DMS153 (cell line): Measurements from ENCODE around the gene KTN1.

Experiments used
- DNase-seq: peaks from one replicate; lab custom pipeline; 2025; lab: John Stamatoyannopoulos, UW

Gene KTN1, protein sequence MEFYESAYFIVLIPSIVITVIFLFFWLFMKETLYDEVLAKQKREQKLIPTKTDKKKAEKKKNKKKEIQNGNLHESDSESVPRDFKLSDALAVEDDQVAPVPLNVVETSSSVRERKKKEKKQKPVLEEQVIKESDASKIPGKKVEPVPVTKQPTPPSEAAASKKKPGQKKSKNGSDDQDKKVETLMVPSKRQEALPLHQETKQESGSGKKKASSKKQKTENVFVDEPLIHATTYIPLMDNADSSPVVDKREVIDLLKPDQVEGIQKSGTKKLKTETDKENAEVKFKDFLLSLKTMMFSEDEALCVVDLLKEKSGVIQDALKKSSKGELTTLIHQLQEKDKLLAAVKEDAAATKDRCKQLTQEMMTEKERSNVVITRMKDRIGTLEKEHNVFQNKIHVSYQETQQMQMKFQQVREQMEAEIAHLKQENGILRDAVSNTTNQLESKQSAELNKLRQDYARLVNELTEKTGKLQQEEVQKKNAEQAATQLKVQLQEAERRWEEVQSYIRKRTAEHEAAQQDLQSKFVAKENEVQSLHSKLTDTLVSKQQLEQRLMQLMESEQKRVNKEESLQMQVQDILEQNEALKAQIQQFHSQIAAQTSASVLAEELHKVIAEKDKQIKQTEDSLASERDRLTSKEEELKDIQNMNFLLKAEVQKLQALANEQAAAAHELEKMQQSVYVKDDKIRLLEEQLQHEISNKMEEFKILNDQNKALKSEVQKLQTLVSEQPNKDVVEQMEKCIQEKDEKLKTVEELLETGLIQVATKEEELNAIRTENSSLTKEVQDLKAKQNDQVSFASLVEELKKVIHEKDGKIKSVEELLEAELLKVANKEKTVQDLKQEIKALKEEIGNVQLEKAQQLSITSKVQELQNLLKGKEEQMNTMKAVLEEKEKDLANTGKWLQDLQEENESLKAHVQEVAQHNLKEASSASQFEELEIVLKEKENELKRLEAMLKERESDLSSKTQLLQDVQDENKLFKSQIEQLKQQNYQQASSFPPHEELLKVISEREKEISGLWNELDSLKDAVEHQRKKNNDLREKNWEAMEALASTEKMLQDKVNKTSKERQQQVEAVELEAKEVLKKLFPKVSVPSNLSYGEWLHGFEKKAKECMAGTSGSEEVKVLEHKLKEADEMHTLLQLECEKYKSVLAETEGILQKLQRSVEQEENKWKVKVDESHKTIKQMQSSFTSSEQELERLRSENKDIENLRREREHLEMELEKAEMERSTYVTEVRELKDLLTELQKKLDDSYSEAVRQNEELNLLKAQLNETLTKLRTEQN (N-terminal part only)

DNA sequence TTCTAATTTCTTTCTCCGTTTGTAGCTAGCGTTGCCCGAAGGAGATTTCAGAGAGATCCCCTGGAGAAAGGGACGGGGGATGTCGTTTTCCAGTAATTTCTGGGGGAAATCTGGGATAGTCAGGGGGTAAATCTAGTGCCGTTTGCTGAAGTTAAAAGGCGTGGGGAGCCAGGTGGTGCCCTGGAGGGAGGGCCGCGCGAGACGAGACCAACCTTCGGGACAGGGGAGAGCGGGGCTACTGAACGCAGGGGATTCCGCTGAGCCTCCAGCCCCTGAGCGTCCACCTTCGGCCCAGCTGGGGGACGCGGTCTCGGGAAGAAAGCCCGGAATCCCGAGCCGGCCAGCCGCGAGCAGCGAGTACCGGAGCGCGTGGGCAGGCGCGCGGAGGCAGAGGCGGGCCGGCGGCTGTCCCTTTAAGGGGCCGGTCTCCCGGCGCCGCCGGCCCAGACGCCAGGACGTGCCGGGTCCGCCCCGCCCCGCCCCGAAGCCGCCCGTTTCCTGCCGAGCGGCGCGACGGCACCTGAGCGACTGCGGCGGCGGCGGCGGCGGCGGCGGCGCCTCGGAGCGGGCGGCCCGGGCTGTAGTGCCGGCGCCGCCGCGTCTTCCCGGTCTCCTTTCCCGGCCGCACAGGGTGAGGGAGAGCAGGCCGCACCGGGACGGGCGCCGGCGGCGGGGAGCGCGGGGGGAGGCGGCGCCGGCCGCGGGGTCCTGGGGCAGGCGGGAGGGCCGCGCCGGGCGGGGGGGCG lies at the start of gene KTN1:
TSS of gene KTN1 (plus strand) at position 484 of the 746 bp plus-strand sequence. CDS start 31,842 bp downstream, outside the sequence.
- DNase-seq: peak; percentile 66

DNA sequence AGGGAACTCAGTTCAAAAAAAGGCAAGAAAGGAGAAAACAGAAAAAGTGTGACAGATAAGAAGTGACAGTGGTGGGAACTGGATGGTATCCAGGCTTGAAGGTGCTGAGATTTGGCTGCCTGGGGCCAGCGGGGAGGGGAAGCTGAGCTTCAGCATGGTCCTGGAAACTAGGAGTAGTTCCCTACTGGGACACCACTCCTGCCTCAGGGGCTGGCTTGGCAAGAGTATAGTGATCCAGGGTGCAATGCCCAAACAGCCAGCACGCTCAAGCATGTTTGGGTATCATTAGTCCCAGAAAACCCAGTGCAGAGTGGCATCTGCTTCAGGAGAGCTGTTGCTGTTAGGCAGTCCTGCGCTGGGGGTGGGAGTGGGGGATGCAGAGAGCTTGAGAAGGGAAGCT lies 49.5 kb upstream of the KTN1 start:
- DNase-seq: no peak

DNA sequence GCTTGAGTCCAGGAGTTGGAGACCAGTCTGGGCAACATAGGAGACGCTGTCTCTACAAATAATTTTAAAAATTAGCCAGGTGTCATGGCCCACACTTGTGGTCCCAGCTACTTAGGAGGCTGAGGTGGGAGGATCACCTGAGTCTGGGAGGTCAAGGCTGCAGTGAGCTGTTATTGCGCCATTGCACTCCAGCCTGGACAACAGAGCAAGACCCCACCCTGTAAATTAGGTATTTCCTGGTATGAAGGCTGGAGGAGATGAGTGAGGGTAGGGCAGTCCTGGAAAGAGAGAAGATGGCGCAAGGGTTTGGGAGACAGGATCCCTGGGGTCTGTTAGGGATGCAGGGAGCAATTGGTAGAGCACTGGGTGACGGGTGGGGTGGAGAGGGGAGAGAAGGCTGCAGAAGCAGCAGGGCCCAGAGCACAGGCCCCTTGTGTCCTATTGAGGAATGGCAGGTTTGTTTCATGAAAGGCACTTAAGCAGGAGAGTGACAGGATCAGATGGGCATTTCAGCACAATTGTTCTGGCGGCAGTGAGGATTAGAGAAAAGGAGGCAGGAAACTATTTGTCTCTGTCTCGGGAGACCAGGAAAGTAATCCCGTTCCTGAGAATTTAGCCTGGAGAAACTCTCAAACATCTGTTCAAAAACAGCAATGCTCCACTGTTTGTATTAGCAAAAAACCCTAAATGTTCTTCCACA lies 47.2 kb upstream of the KTN1 start:
- DNase-seq: no peak

DNA sequence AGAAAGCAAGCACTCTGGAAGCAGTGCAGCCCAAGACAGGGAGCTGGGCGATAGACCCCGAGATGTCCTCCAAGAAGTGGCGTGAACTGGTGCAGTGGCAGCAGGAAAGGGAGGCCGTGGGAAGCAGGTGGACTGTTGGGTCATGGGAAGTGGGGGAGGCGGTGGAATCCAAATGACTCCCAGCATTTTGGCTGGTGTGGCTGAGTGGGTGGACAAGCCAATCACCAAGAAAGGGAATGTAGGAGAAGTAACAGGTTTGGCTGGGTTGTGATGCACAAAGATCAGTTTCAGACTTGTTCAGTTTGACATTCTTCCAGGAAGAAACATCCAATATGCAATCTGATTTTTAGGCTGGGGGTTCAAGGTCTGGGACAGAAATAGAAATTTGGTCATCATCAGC lies 46.0 kb upstream of the KTN1 start:
- no peak for DNase-seq

DNA sequence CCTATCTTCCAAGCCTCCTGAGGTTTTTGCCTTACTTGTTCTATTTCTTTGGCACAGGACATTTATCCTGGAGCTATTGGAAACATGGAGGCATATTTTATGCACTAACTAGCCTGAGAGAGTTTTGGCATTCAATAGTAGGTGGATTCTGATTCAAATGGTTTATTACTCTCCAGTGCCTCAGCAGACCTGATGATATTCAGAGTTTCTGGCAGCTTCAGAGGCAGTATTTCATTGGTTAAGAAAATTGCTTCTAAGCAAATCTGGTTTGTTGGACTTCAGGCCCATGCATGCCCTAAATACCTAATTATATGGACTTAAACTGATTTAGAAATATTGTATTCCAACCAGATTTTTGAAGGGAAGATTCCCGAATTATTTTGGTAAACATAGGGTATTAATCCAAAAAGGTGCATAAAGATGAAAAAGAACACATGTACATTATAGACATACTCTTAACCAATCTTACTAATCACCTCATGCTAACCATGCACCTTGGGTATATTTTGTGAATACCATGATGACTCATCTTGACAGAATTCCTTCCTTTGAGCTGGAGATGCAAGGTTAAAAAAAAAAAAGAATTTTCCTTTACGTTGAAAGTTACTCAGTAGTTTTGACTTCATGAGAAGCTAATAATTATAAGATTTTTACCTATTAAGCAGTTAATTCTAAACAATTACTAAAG lies 44.3 kb upstream of the KTN1 start:
- no peak for DNase-seq

DNA sequence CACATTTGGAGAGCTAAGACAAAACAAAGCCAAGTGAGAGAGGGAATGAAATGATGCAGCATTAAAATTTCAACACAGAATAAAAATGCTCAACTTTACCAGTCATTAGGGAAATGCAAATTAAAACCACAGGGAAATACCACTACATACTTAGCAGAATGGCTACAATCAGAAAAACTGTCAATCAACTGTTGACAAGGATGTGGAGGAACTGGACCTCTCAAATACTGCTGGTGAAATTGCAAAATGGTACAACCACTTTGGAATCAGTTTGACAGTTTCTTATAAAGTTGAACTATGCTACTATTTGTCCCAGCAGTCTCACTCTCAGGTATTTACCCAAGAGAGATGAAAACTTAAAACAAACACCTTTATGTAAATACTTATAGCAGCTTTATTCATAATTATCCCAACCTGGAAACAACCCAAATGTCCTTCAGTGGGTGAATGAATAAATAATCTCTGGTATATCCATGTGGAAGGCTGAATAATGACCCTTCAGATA lies 43.8 kb upstream of the KTN1 start:
- no peak for DNase-seq

DNA sequence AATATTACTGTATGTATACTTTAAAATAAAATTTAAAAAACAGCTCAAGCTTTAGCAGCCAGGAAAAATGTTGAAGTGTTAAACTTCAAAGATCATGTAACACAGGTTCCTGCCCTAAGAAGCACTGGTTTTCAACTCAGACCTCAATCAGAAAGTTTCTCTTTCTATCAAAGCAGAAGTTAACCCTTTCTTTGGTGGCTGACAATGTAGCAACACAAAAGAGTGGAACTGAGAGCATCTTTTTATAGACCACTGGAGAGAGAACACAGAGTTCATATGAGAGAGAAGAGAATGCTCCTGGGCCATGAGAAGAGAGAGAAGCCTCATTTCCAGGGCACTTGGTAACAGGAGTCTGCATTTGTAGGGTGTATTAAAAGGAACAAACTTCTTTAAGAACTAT lies 42.2 kb upstream of the KTN1 start:
- no peak for DNase-seq

DNA sequence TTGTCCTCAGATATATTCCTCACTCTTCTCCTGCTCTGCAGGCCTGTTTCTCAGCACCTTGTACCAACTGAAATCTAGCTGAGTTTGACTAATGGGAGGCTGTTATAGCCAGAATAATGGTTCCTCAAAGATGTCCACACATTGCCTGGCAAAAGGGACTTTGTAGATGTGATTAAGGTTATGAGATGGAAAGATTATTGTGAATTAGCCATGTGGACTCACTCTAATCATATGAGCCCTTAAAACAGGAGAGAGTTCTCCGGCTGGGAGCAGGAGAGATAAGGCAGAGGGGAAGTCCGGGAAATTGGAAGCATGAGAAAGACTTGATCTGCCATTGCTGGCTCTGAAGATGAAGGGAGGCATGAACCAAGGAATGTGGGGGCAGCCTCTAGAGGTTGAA lies 40.0 kb upstream of the KTN1 start:
- no peak for DNase-seq

DNA sequence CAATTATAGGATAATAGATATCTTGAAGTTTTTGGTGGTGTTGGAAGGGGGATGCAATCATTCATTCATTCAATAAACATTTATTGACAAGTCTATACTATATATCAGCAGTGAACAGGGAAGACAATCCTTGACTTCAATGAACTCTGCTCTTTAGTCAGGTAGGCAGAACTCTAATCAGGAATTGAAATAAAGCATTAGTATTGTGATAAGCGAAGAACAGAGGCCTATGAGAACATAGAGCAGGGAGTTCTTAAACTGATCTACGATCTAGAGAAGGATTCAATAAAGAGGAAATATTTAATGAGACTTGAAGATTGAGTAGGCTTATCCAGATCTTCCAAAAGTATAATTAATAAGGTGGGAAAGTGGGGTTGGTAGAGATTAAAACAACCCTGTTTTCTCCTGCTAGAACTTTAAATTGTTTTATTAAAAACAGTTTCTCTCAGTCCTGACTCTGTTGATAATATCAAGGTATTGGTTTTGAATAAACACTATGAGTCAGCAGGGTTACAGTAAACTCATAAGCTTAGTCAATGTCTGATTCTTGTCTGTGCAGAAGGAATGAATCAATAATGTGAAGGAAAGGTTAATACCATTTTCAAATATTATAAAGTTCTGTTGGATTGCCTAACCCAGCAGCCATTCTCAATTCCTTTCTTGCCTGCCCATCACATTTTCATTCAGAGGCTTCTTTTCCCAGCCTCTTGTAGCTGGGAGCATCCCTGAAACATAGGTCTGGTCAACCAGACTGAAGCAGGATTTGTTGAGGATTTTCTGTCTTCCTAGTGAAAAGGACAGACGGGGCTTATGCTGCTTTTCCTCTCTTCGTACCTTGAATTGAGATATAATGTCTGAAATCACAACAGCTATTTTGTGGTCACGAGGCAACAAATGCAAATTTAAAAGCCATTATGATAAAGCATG lies 38.9 kb upstream of the KTN1 start:
- DNase-seq: no peak

DNA sequence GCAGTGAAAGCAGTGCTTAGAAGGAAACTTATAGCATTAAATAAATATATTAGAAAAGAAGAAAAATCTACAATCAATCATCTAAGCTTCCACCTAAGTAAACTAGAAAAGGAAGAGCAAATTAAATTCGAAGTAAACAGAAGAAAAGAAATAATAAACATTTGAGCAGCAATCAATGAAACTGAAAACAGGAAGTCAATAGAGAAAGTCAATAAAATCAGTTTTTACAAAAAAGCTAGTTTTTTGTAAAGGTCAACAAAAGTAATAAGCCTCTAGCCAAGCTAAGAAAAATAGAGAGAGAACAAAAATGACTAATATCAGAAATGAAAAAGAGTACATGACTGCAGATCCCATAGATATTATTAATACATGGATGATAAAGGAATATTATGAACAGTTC lies 34.2 kb upstream of the KTN1 start:
- DNase-seq: no peak

DNA sequence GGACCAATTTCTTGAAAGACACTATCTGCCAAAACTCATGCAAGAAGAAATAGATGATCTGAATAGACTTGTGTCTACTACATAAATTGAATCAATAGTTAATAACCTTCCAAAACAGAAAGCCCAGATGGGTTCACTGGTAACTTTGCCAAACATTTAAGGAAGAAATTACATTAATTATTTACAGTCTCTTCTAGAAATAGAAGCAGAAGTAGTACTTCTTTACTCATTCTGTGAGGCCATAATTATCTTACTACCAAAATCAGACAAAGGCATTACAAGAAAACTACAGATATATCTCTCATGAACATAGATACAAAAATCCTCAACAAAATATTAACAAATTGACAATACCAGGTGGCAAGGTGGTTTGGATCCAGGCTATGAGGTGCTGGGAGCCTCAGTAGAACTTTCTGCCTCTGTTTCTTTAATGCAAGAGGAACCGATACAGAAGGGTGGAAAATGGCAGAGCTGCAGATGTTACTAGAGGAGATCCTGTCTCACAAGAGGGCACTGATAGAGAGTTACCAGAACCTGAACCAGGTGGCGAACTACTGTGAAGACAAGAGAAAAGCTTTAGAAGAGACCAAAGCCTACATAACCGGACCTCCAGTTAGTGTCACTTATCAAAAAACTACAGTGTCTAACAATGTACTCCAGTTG lies 33.7 kb upstream of the KTN1 start:
- no peak for DNase-seq

DNA sequence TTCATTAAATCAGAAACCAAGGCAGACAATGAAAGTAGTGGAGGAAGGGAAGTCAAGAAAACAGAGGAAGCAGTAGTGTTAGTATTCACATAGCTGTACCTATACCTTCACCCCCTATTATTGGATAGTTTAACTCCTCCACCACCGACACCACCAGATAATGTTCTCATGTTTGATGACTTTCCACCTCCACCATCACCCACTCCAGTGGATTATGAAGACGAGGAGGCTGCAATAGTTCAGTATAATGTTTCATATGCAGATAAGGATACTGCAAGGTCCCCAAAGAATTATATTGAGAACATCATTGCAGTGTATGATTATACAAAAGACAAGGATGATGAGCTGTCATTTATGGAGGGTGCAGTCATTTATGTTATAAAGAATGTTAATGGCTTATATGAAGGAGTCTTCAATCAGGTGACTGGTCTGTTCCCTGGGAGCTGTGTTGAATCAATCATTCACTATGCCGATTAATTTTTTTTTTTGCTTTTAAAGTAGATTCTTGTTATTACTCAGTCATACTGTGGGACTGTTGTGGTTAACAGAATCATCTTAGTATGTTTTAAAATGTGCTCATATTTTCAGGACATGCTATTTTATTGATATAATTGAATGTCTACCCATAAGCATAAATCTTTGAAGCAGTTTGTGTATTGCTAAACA lies 32.2 kb upstream of the KTN1 start:
- DNase-seq: no peak

DNA sequence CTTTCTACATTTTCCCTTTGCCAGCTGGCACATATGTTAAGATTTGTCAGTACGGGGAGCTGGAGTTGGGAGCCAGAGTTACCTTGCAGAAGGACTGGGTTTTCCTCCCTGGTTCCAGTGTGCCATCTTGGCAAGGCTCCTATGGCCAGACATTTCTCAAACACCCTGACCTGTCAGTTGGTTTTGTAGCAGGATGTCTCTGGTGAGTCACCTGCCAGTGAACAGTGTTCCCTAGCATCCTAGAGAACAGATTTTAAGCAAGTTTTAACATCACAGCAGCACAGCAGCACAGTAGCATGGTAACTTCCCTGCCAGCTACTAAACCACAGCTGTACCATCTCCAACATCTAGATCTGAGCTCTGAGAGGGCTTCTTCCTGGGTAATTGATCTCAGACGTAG lies 26.2 kb upstream of the KTN1 start:
- DNase-seq: no peak

DNA sequence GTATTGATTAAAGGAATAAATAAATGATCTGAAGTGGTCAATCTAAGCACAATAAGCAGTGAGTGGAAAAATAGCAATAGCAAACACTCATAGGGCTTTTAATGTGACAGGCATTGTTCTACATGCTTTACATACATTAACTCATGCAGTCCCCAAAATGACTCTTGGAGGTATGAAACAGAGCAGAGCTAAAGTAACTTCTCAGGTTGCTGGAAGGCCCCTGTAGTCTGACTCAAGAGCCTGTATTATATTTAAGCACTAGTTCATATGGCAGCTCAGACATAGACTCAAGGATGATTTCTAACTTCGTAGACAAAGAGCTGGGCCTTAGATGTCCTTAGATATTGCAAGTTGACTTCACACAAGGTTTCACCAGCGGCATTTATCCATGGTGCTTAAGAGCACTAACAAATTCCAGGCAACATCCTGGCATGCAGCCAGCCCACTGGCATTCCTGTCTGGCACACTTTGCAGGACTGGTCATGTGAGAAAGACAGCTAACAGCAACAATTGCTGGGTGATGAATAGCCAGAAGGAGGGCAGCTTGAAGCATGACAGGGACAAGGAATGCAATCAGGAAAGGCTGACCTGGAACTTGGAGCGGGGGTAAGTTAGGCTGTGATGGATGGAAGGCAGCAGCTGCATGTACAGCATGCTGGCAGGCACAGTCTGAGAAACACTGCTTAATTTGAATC lies 22.9 kb upstream of the KTN1 start:
- peak; percentile 56 for DNase-seq

DNA sequence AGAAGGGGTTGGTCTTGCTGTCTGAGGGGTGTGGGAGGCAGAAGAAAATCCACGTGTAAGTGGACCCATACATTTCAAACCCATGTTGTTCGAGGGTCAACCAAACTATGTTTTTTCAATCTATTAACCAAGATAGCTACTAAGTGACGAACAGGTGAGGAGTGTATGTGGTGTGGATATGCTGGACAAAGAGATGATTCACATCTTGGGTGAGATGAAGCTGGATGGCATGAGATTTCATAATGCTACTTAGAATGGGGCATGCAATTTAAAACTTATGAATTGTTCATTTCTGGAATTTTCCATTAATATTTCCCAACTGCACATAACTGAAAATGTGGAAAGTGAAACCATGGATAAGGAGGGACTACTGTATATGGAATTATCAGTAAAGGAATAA lies 17.9 kb upstream of the KTN1 start:
- no peak for DNase-seq

DNA sequence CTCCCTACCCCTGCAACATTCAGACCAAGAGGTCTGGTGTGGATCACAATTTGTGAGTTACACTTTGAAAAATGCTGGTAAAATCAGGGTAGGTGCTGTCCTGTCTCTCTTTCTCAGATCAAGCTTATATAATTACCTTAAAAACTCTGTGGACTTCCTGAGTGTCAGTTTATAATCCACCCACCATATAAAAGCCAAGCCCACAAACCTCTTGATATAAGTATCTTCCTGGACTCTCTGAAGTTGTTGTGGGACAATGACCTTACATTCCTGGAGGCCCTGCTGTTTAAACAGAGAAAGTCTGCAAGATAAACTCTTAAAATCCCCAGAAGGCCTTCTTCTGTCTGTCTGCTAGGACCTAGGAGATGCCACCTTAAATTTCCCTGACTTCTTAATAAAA lies 11.4 kb upstream of the KTN1 start:
- DNase-seq: no peak

DNA sequence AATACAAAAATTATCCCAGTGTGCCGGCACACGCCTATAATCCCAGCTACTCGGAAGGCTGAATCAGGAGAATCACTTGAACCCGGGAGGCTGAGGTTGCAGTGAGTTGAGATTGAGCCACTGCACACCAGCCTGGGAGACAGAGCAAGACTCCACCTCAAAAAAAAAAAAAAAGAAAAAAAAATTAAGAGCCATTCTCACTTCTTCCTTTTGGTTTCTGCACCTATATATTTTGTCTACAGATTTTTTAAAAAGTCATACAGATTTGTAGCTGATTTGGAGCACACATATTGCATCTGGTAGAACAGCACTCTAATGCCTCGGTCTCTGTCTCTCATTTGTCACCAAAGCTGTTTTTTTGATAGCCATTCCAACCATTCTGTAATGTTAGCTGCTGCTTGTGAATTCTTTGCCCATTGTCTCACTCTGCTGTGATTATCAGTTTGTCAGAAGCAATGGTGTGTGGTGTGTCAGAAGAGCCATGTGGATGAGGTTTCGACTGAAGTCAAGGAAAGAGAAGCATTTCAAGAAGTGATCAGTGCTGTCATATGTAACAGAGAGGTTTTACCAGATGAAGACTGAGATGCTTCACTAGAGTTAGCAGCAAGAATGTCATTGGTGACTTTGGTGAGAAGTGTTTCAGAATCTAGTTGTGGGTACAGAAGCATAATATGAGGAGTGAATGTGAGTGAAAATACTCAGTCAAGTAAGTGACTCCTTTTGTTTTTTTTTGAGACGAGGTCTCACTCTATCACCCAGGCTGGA lies 8.7 kb upstream of the KTN1 start:
- no peak for DNase-seq
